Measurements from ENCODE around the gene LRRC8A. TPM values are rescaled to one million over a fixed set of nuclear protein-coding genes. Genes with fewer than 3 reads are reported as not detected.
"Not testable (repeated sequence)": the region's sequence is repeated elsewhere in the genome, so short reads cannot be mapped to it uniquely, and the experiment has no call there.

LRRC8A gene
- total RNA-seq, 2 donors from 2014 or later = 45.3 to 65.9 TPM

DNA sequence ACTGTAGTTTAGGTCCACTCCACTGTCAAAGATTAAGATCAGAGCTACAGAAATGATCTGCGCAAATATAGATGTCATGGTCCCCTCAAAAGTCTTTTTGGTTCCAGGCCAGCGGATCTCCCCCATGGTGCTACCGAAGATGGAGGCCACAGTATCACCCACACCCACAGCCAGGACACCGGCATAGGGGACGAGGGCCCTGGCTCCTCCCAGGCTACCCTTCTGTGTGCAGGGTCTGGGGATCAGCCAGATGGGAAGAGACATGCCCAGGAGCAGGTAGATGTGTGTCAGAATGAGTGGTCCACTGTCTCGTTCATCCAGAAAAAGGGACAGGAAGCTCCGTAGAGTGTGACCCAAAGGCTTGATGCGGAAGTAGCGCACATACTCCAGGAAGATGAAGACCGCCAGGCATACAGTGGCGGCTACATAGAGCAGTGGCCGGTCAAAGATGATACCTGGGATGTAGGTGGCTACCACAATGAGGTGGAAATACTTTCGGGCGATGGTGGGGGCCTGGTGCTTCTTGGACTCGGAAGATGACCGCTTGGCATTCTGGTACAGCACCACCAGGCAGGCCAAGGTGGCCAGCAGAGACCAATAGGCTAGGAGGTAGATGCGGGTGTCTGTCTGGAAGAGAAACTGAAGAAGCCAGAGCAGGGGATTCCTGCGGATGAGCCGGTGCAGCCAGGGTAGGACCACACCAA lies 64.0 kb downstream of the LRRC8A start:
- DNase-seq (ENCODE audit: low spot score) = no peak
- no peak overlapping the region for H3K4me3 ChIP-seq
- peaks cover 7% of the 10 kb centered on the region for H3K36me3 ChIP-seq
- no peak overlapping the region for H3K27ac ChIP-seq
- H3K27me3 ChIP-seq = no peaks in the 10 kb centered on the region
- peaks cover 0 to 51% of the 10 kb centered on the region in 2 donors for H3K4me1 ChIP-seq
- TF ChIP-seq, protein P1, sequence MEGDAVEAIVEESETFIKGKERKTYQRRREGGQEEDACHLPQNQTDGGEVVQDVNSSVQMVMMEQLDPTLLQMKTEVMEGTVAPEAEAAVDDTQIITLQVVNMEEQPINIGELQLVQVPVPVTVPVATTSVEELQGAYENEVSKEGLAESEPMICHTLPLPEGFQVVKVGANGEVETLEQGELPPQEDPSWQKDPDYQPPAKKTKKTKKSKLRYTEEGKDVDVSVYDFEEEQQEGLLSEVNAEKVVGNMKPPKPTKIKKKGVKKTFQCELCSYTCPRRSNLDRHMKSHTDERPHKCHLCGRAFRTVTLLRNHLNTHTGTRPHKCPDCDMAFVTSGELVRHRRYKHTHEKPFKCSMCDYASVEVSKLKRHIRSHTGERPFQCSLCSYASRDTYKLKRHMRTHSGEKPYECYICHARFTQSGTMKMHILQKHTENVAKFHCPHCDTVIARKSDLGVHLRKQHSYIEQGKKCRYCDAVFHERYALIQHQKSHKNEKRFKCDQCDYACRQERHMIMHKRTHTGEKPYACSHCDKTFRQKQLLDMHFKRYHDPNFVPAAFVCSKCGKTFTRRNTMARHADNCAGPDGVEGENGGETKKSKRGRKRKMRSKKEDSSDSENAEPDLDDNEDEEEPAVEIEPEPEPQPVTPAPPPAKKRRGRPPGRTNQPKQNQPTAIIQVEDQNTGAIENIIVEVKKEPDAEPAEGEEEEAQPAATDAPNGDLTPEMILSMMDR (IDR thresholded peaks at IDR 0.05) = no peak
- H3K9me3 ChIP-seq = no peaks in the 10 kb centered on the region

DNA sequence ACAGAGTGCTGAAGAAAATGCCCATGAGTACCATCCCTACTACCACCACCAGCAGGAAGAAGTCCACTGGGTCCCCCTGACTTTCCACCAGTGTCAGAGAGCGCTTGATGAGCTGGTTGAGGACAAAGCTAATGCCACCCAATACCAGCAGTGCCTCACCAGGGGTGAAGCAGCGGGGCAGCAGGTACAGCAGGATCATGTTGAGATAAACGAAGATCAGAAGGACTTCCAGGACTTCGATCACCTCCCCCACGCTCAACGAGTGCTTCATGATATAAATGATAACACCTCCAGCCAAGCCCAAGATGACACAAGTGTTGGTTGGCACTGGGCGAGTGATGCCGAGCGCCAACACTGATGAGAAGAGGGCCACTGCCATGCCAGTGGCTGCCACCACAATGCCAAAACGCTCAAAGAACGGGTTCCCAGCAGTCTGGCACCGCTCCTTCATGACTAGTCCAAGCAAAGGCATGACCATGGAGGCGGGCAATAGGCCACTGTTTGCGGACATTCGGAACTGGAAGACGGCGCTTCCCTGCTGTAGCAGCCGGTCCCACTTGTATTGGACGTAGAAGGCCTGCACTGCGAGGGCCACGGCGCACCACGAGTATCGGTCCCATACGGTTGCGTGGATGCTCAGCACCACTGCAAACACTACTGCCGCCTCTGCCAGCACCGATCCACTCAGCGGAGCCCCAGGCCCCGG lies 64.8 kb downstream of the LRRC8A start:
- DNase-seq (ENCODE audit: low spot score) = no peak
- Histone ChIP-seq H3K27ac (peak overlapping the region; percentile 94 to 96), H3K4me3 (peak overlapping the region; percentile 74 to 95), H3K9me3 (no peaks in the 10 kb centered on the region), H3K27me3 (no peaks in the 10 kb centered on the region), H3K36me3 (peaks cover 2% of the 10 kb centered on the region), H3K4me1 (peaks cover 0 to 43% of the 10 kb centered on the region in 2 donors)
- TF ChIP-seq, protein P1 (IDR thresholded peaks at IDR 0.05) = no peak

DNA sequence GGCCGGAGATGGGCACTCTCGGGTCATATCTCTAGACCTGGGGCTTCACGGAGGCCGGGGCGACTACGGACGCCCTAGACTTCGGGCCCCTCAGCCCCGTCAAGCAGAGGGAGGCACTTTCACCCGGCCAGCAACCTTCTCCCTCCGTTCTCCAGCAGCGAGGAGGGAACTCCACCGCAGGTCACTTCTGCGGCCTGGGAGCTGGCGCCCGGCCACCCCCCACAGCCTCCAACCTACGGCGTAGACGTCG lies 65.3 kb downstream of the LRRC8A start:
- Histone ChIP-seq H3K27ac (peak overlapping the region; percentile 94 to 96), H3K4me3 (peak overlapping the region; percentile 74 to 95), H3K9me3 (no peaks in the 10 kb centered on the region), H3K4me1 (peaks cover 0 to 39% of the 10 kb centered on the region in 2 donors), H3K36me3 (peaks cover 4% of the 10 kb centered on the region), H3K27me3 (no peaks in the 10 kb centered on the region)
- TF ChIP-seq, protein P1 (IDR thresholded peaks at IDR 0.05) = no peak
- DNase-seq (ENCODE audit: low spot score) = no peak

DNA sequence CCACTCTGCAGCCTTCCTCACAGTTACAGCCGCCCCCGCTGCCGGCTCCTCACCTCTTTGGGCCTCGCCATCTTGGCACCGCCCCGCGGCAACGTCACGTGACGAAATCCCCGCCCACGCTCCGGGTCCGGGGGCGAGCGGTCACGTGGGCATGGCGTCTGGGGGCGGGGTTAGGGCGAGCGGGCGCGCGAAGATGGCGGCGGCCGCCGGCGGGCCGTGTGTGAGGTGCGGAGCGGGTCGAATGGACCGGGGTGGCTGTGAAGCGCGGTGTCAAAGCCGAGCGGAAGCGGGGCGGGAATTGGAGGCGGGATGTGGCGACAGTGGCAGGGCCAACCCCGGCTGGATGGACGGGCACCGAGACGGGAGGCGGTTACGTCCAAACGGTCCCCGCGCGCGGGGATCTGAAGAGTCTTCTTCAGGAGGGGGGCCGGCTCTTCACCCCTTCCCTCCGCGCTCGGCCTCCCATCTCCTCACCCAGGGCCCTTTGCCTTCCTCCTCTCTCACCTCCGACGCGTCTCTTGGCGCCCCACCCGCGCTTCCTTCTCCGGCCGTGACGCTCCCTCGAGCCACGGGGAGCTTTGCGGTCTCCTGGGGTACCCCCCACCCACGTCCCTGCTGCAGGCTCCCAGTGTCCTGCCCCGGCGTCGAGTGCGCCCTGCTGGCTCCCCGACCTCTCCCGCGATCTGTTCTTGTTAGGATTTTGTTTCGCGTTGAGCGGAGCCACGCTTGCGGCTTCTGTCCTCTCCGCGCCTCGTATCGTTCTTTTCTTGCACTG lies 65.8 kb downstream of the LRRC8A start, which contains the start of the genes DOLK and NUP188:
DOLK (minus strand) TSS at position 77 of the 775 bp plus-strand sequence. CDS start 300 bp downstream, outside the sequence.
NUP188 (plus strand) TSS at position 173 of the 775 bp plus-strand sequence; CDS start at position 194, 21 bp downstream.
- TF ChIP-seq, protein P1 (IDR thresholded peaks at IDR 0.05) = no peak
- Histone ChIP-seq H3K9me3 (no peaks in the 10 kb centered on the region), H3K4me1 (peaks cover 0 to 34% of the 10 kb centered on the region in 2 donors), H3K4me3 (peak within 1 kb of the TSS; percentile 74 to 95), H3K27me3 (no peaks in the 10 kb centered on the region), H3K36me3 (peaks cover 8% of the 10 kb centered on the region), H3K27ac (peak within 1 kb of the TSS; percentile 94 to 96)
- DNase-seq (ENCODE audit: low spot score) = peak; percentile 95

DNA sequence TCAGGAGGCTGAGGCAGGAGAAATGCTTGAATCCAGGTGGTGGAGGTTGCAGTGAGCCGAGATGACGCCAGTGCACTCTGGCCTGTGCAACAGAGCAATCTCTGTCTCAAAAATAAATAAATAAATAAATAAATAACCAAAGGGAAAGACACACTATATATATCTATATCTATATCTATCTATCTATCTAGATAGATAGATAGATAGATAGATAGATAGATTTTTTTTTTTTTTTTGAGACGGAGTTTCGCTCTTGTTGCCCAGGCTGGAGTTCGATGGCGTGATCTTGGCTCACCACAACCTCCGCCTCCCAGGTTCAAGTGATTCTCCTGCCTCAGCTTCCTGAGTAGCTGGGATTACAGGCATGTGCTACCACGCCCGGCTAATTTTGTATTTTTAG lies 79.5 kb downstream of the LRRC8A start:
- H3K27me3 ChIP-seq; H3K9me3 ChIP-seq; H3K4me1 ChIP-seq; H3K4me3 ChIP-seq; H3K27ac ChIP-seq; DNase-seq (ENCODE audit: low spot score): not testable (repeated sequence)
- H3K36me3 ChIP-seq = peaks cover 42% of the 10 kb centered on the region

Other genes with a start within 250 kb of the LRRC8A start
- gene DYNC2I2, start 225.3 kb upstream of the LRRC8A start, total RNA-seq = 10 to 100 TPM; 23.1 to 33.1 TPM
- gene SET, start 192.9 kb upstream of the LRRC8A start, total RNA-seq = 100 to 1,000 TPM; 104 to 125 TPM
- 1 to 10 TPM; 4.5 to 8.6 TPM for gene PKN3, start 179.6 kb upstream of the LRRC8A start, total RNA-seq
- 10 to 100 TPM; 22.8 to 24.4 TPM for gene ZDHHC12, start 158.0 kb upstream of the LRRC8A start, total RNA-seq
- gene ZER1, start 110.2 kb upstream of the LRRC8A start, total RNA-seq = 10 to 100 TPM; 61.6 to 72.6 TPM
- gene TBC1D13, start 94.9 kb upstream of the LRRC8A start, total RNA-seq = 10 to 100 TPM; 14.2 to 17.1 TPM
- 10 to 100 TPM; 33.6 to 74.4 TPM for gene ENDOG, start 63.6 kb upstream of the LRRC8A start, total RNA-seq
- gene SPOUT1, start 52.3 kb upstream of the LRRC8A start, total RNA-seq = 10 to 100 TPM in 1 of 2 donors, 1 to 10 TPM in 1; 8.5 to 11.6 TPM
- 10 to 100 TPM; 10.1 to 15.1 TPM for gene KYAT1, start 183 bp upstream of the LRRC8A start, total RNA-seq
- gene PHYHD1, start 38.8 kb downstream of the LRRC8A start, total RNA-seq = 10 to 100 TPM; 21.3 to 51.9 TPM
- gene DOLK, start 65.5 kb downstream of the LRRC8A start, total RNA-seq = 10 to 100 TPM; 13.9 to 14.4 TPM
- gene NUP188, start 65.6 kb downstream of the LRRC8A start, total RNA-seq = 10 to 100 TPM; 23.5 to 26.8 TPM
- gene SH3GLB2, start 146.2 kb downstream of the LRRC8A start, total RNA-seq = 10 to 100 TPM; 25.6 to 41.3 TPM
- 10 to 100 TPM; 34.2 to 40.2 TPM for gene MIGA2, start 154.5 kb downstream of the LRRC8A start, total RNA-seq
- gene DOLPP1, start 199.0 kb downstream of the LRRC8A start, total RNA-seq = 1 to 10 TPM; 4.8 to 5.4 TPM
- 10 to 100 TPM; 73.0 to 75.0 TPM for gene CRAT, start 228.7 kb downstream of the LRRC8A start, total RNA-seq
- gene PTPA, start 229.3 kb downstream of the LRRC8A start, total RNA-seq = 10 to 100 TPM; 81.3 to 89.9 TPM